Chondrocyte (in vitro differentiated cells): Measurements from ENCODE around the gene CCDC112. TPM values are rescaled to one million over a fixed set of nuclear protein-coding genes. Genes with fewer than 3 reads are reported as not detected.

Experiments used
- DNase-seq: peaks from one replicate; pipeline ENCODE4 v3.0.0; 2021; ENCODE audit warnings: mixed read lengths, low spot score
- H3K27ac Mint-ChIP-seq: one replicate; pipeline ENCODE4 v1.8.0; 2021; ENCODE audit warnings: mild to moderate bottlenecking, moderate library complexity, mixed read lengths; ENCODE audit not compliant: unreplicated experiment
- H3K27me3 Mint-ChIP-seq: 2 replicates; pipeline ENCODE4 v1.8.0; 2021; ENCODE audit warnings: low read depth, mixed read lengths
- H3K36me3 Mint-ChIP-seq: 2 replicates; pipeline ENCODE4 v1.8.0; 2021; ENCODE audit warnings: low read depth, mixed read lengths
- H3K4me1 Mint-ChIP-seq: 2 replicates; pipeline ENCODE4 v1.8.0; 2021; ENCODE audit warnings: low read depth, mild to moderate bottlenecking, mixed read lengths
- H3K4me3 Mint-ChIP-seq: one replicate; pipeline ENCODE4 v1.8.0; 2021; ENCODE audit warnings: mild to moderate bottlenecking, moderate library complexity, mixed read lengths; ENCODE audit not compliant: unreplicated experiment
- H3K9me3 Mint-ChIP-seq: 2 replicates; pipeline ENCODE4 v1.8.0; 2021; ENCODE audit warnings: low read depth, mixed read lengths
- total RNA-seq: library from RNA; stranded (reverse); gene quantifications from 3 replicates; pipeline ENCODE4 v1.2.1, GENCODE V29; 2021
- TF ChIP-seq, protein P1 (sequence below): fragments of 200-600 bp; sonication (generic); IDR thresholded peaks from 2 replicates; pipeline ENCODE4 v1.5.0; 2021; ENCODE audit warnings: antibody characterized with exemption, mild to moderate bottlenecking, moderate library complexity

CCDC112 gene
- total RNA-seq, 1 donor from 2014 or later, result 9.2 TPM

GRCh38 chr5:115237066-115237465 lies 59.4 kb downstream of the CCDC112 start:
- TF ChIP-seq, protein P1, sequence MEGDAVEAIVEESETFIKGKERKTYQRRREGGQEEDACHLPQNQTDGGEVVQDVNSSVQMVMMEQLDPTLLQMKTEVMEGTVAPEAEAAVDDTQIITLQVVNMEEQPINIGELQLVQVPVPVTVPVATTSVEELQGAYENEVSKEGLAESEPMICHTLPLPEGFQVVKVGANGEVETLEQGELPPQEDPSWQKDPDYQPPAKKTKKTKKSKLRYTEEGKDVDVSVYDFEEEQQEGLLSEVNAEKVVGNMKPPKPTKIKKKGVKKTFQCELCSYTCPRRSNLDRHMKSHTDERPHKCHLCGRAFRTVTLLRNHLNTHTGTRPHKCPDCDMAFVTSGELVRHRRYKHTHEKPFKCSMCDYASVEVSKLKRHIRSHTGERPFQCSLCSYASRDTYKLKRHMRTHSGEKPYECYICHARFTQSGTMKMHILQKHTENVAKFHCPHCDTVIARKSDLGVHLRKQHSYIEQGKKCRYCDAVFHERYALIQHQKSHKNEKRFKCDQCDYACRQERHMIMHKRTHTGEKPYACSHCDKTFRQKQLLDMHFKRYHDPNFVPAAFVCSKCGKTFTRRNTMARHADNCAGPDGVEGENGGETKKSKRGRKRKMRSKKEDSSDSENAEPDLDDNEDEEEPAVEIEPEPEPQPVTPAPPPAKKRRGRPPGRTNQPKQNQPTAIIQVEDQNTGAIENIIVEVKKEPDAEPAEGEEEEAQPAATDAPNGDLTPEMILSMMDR, result no peak
- H3K27me3 Mint-ChIP-seq, result no peaks in the 10 kb centered on the region
- no peaks in the 10 kb centered on the region for H3K9me3 Mint-ChIP-seq
- no peak overlapping the region for H3K27ac Mint-ChIP-seq
- H3K4me1 Mint-ChIP-seq, result peaks cover under 1% of the 10 kb centered on the region
- no peak overlapping the region for H3K4me3 Mint-ChIP-seq
- DNase-seq, result no peak
- peaks cover 13% of the 10 kb centered on the region for H3K36me3 Mint-ChIP-seq

- Mint-ChIP-seq H3K4me1 (peaks cover 4% of the 10 kb centered on the region), H3K4me3 (no peak overlapping the region), H3K9me3 (no peaks in the 10 kb centered on the region), H3K27ac (no peak overlapping the region), H3K27me3 (no peaks in the 10 kb centered on the region), H3K36me3 (peaks cover 17% of the 10 kb centered on the region)
- DNase-seq, result no peak
- TF ChIP-seq, protein P1, result no peak
Measured at GRCh38 chr5:115236599-115236998, 59.9 kb downstream of the CCDC112 start.

GRCh38 chr5:115231598-115231997 lies 64.9 kb downstream of the CCDC112 start:
- Mint-ChIP-seq H3K4me1 (peaks cover 4% of the 10 kb centered on the region), H3K9me3 (no peaks in the 10 kb centered on the region), H3K27me3 (no peaks in the 10 kb centered on the region), H3K27ac (no peak overlapping the region), H3K4me3 (no peak overlapping the region), H3K36me3 (peaks cover 22% of the 10 kb centered on the region)
- no peak for DNase-seq
- TF ChIP-seq, protein P1, result no peak

DNA sequence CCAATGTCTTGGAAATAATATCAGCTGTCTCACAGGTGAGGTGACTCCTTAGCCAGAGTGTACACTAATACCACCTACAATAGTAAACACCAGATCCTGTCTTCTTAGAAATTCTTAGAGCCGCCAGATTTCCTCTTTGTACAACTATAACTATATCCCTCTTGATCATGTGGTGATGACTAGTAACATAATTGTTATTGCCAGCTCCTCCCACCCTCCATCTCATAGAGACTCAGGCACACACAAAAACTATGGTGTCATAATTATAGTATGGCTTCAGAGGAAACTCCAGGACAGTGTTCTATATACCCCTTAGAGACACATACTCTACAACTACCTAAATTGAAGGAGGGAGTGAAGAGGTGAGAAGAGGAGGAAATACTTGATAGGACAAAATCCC lies 66.8 kb downstream of the CCDC112 start:
- Mint-ChIP-seq H3K4me1 (peaks cover 4% of the 10 kb centered on the region), H3K36me3 (peaks cover 24% of the 10 kb centered on the region), H3K27ac (no peak overlapping the region), H3K27me3 (no peaks in the 10 kb centered on the region), H3K9me3 (no peaks in the 10 kb centered on the region), H3K4me3 (no peak overlapping the region)
- DNase-seq, result no peak
- TF ChIP-seq, protein P1, result no peak

- Mint-ChIP-seq H3K9me3 (no peaks in the 10 kb centered on the region), H3K27ac (no peak overlapping the region), H3K4me3 (no peak overlapping the region), H3K27me3 (no peaks in the 10 kb centered on the region), H3K4me1 (peaks cover 4% of the 10 kb centered on the region), H3K36me3 (peaks cover 29% of the 10 kb centered on the region)
- DNase-seq, result no peak
- TF ChIP-seq, protein P1, result no peak
Measured at GRCh38 chr5:115227281-115227680, 69.2 kb downstream of the CCDC112 start.

Other genes with a start within 250 kb of the CCDC112 start
- gene TRIM36, start 126.7 kb downstream of the CCDC112 start, total RNA-seq, result 4.6 to 10.1 TPM (median 9.4 TPM) in 3 replicates
- gene PGGT1B, start 33.8 kb downstream of the CCDC112 start, total RNA-seq, result 35.6 to 46.2 TPM (median 38.2 TPM) in 3 replicates
- gene FEM1C, start 248.1 kb upstream of the CCDC112 start, total RNA-seq, result 14.8 to 15.4 TPM (median 14.8 TPM) in 3 replicates